GM23338 (cell line): Measurements from ENCODE around the gene MEOX1. TPM values are rescaled to one million over a fixed set of nuclear protein-coding genes. Genes with fewer than 3 reads are reported as not detected.

Experiments used
- ATAC-seq: fragments of 200-7000 bp; cut with Tn5 transposase; 3 replicates; pipeline ENCODE4 v1.9.1; 2020
- DNase-seq: peaks from one replicate; pipeline ENCODE4 v3.0.0-alpha.2; 2015; ENCODE audit warnings: low spot score
- H2AFZ ChIP-seq: fragments of 200-600 bp; sonication (generic); 2 replicates; pipeline ENCODE4 v1.8.0; 2016; ENCODE audit warnings: antibody characterized with exemption, mild to moderate bottlenecking, moderate library complexity
- H3F3A ChIP-seq: fragments of 200-600 bp; sonication (generic); replicated peaks from 2 replicates; pipeline ENCODE4 v1.8.0; 2017; ENCODE audit warnings: antibody characterized with exemption, mixed run types, low read depth
- H3K27ac ChIP-seq: fragments of 200-600 bp; sonication (generic); 2 replicates; pipeline ENCODE4 v1.6.1; 2016; ENCODE audit warnings: low read depth
- H3K27me3 ChIP-seq: fragments of 200-600 bp; sonication (generic); 2 replicates; pipeline ENCODE4 v1.8.0; 2016; ENCODE audit warnings: mild to moderate bottlenecking, mixed run types, moderate library complexity; ENCODE audit not compliant: insufficient read depth
- H3K36me3 ChIP-seq: fragments of 200-600 bp; sonication (generic); 2 replicates; pipeline ENCODE4 v1.8.0; 2016; ENCODE audit warnings: mild to moderate bottlenecking; ENCODE audit not compliant: insufficient read depth
- H3K4me1 ChIP-seq: fragments of 200-600 bp; sonication (generic); 2 replicates; pipeline ENCODE4 v1.8.0; 2016; ENCODE audit warnings: mild to moderate bottlenecking, moderate library complexity; ENCODE audit not compliant: insufficient read depth
- H3K4me2 ChIP-seq: fragments of 200-600 bp; sonication (generic); 2 replicates; pipeline ENCODE4 v1.7.1; 2017; ENCODE audit warnings: mixed run types
- H3K4me3 ChIP-seq: fragments of 200-600 bp; sonication (generic); 2 replicates; pipeline ENCODE4 v1.6.1; 2016; ENCODE audit warnings: mixed run types
- H3K79me2 ChIP-seq: fragments of 200-600 bp; sonication (generic); replicated peaks from 2 replicates; pipeline ENCODE4 v1.8.0; 2017; ENCODE audit warnings: mild to moderate bottlenecking; ENCODE audit not compliant: insufficient read depth
- H3K9me2 ChIP-seq: fragments of 200-600 bp; sonication (generic); 2 replicates; pipeline ENCODE4 v1.8.0; 2017; ENCODE audit not compliant: insufficient read depth
- H4K20me1 ChIP-seq: fragments of 200-600 bp; sonication (generic); replicated peaks from 2 replicates; pipeline ENCODE4 v1.8.0; 2017; ENCODE audit warnings: mild to moderate bottlenecking; ENCODE audit not compliant: insufficient read depth
- H3K27ac Mint-ChIP-seq: 2 replicates; pipeline ENCODE4 v1.8.0; 2020; ENCODE audit warnings: inconsistent platforms, mild to moderate bottlenecking, moderate library complexity, mixed read lengths
- H3K27me3 Mint-ChIP-seq: 3 replicates; pipeline ENCODE4 v1.8.0; 2022; ENCODE audit warnings: low read depth, mild to moderate bottlenecking, moderate library complexity, mixed read lengths, inconsistent platforms; ENCODE audit not compliant: insufficient read depth, poor library complexity
- H3K36me3 Mint-ChIP-seq: 3 replicates; pipeline ENCODE4 v1.8.0; 2021; ENCODE audit warnings: low read depth, mild to moderate bottlenecking, inconsistent platforms, moderate library complexity, mixed read lengths
- H3K4me1 Mint-ChIP-seq: 3 replicates; pipeline ENCODE4 v1.8.0; 2020; ENCODE audit warnings: mild to moderate bottlenecking, inconsistent platforms, mixed read lengths
- H3K4me3 Mint-ChIP-seq: 3 replicates; pipeline ENCODE4 v1.8.0; 2021; ENCODE audit warnings: moderate library complexity, mild to moderate bottlenecking, inconsistent platforms, mixed read lengths
- H3K9me3 Mint-ChIP-seq: 3 replicates; pipeline ENCODE4 v1.8.0; 2020; ENCODE audit warnings: moderate library complexity, mild to moderate bottlenecking, inconsistent platforms, mixed read lengths
- CREB1 ChIP-seq: fragments of 250-450 bp; sonication (Bioruptor Pico); IDR thresholded peaks from 2 replicates; pipeline ENCODE4 v1.5.0; 2020; ENCODE audit warnings: low read depth, mild to moderate bottlenecking, moderate library complexity
- EZH2phosphoT487 ChIP-seq: fragments of 200-600 bp; sonication (generic); IDR thresholded peaks from one replicate; pipeline ENCODE4 v1.8.1; 2018; ENCODE audit warnings: antibody characterized with exemption; ENCODE audit not compliant: unreplicated experiment
- JUNB ChIP-seq: IDR thresholded peaks from one replicate; pipeline ENCODE4 v1.6.1; 2016; ENCODE audit warnings: antibody characterized with exemption; ENCODE audit not compliant: unreplicated experiment
- NANOG ChIP-seq: IDR thresholded peaks from 2 replicates; pipeline ENCODE4 v1.6.1; 2016; ENCODE audit warnings: antibody characterized with exemption, borderline replicate concordance
- STAT1 ChIP-seq: IDR thresholded peaks from one replicate; pipeline ENCODE4 v1.6.1; 2016; ENCODE audit warnings: antibody characterized with exemption; ENCODE audit not compliant: unreplicated experiment
- ZNF114 ChIP-seq: fragments of 250-450 bp; sonication (Bioruptor Pico); IDR thresholded peaks from 2 replicates; pipeline ENCODE4 v1.5.0; 2020; ENCODE audit warnings: mild to moderate bottlenecking, moderate library complexity
- polyA plus RNA-seq: library from polyadenylated mRNA; unstranded; fragments of >200 nt; fragmentation: Nextera tagmentation; extraction: Ambion mirVana; gene quantifications from 2 replicates; pipeline ENCODE4 v1.2.1, GENCODE V29; 2016
- total RNA-seq: library from RNA; depleted of rRNA; stranded (reverse); fragments of >200 nt; shearing (Covaris generic); gene quantifications from 2 replicates; pipeline ENCODE4 v1.2.3, GENCODE V29; 2014
- TF ChIP-seq, protein P1 (sequence below): IDR thresholded peaks from 2 replicates; pipeline ENCODE4 v1.6.1; 2016; ENCODE audit warnings: antibody characterized with exemption
- TF ChIP-seq, protein P2 (sequence below): fragments of 250-450 bp; sonication (Bioruptor Pico); IDR thresholded peaks from 2 replicates; pipeline ENCODE4 v1.5.0; 2020; ENCODE audit warnings: mild to moderate bottlenecking, moderate library complexity

Gene MEOX1
- total and polyA plus RNA-seq, 2 experiments from 2014 or later: not detected

GRCh38 chr17:43710101-43710500 is 48.4 kb upstream of the MEOX1 start:
- H3K4me1 ChIP-seq: peaks cover 6% of the 10 kb centered on the region; the same call in 1 of the 2 replicates
- no peak for TF ChIP-seq NANOG
- TF ChIP-seq, protein P1, sequence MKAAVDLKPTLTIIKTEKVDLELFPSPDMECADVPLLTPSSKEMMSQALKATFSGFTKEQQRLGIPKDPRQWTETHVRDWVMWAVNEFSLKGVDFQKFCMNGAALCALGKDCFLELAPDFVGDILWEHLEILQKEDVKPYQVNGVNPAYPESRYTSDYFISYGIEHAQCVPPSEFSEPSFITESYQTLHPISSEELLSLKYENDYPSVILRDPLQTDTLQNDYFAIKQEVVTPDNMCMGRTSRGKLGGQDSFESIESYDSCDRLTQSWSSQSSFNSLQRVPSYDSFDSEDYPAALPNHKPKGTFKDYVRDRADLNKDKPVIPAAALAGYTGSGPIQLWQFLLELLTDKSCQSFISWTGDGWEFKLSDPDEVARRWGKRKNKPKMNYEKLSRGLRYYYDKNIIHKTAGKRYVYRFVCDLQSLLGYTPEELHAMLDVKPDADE: no peak
- no peak for TF ChIP-seq JUNB
- TF ChIP-seq, protein P2, sequence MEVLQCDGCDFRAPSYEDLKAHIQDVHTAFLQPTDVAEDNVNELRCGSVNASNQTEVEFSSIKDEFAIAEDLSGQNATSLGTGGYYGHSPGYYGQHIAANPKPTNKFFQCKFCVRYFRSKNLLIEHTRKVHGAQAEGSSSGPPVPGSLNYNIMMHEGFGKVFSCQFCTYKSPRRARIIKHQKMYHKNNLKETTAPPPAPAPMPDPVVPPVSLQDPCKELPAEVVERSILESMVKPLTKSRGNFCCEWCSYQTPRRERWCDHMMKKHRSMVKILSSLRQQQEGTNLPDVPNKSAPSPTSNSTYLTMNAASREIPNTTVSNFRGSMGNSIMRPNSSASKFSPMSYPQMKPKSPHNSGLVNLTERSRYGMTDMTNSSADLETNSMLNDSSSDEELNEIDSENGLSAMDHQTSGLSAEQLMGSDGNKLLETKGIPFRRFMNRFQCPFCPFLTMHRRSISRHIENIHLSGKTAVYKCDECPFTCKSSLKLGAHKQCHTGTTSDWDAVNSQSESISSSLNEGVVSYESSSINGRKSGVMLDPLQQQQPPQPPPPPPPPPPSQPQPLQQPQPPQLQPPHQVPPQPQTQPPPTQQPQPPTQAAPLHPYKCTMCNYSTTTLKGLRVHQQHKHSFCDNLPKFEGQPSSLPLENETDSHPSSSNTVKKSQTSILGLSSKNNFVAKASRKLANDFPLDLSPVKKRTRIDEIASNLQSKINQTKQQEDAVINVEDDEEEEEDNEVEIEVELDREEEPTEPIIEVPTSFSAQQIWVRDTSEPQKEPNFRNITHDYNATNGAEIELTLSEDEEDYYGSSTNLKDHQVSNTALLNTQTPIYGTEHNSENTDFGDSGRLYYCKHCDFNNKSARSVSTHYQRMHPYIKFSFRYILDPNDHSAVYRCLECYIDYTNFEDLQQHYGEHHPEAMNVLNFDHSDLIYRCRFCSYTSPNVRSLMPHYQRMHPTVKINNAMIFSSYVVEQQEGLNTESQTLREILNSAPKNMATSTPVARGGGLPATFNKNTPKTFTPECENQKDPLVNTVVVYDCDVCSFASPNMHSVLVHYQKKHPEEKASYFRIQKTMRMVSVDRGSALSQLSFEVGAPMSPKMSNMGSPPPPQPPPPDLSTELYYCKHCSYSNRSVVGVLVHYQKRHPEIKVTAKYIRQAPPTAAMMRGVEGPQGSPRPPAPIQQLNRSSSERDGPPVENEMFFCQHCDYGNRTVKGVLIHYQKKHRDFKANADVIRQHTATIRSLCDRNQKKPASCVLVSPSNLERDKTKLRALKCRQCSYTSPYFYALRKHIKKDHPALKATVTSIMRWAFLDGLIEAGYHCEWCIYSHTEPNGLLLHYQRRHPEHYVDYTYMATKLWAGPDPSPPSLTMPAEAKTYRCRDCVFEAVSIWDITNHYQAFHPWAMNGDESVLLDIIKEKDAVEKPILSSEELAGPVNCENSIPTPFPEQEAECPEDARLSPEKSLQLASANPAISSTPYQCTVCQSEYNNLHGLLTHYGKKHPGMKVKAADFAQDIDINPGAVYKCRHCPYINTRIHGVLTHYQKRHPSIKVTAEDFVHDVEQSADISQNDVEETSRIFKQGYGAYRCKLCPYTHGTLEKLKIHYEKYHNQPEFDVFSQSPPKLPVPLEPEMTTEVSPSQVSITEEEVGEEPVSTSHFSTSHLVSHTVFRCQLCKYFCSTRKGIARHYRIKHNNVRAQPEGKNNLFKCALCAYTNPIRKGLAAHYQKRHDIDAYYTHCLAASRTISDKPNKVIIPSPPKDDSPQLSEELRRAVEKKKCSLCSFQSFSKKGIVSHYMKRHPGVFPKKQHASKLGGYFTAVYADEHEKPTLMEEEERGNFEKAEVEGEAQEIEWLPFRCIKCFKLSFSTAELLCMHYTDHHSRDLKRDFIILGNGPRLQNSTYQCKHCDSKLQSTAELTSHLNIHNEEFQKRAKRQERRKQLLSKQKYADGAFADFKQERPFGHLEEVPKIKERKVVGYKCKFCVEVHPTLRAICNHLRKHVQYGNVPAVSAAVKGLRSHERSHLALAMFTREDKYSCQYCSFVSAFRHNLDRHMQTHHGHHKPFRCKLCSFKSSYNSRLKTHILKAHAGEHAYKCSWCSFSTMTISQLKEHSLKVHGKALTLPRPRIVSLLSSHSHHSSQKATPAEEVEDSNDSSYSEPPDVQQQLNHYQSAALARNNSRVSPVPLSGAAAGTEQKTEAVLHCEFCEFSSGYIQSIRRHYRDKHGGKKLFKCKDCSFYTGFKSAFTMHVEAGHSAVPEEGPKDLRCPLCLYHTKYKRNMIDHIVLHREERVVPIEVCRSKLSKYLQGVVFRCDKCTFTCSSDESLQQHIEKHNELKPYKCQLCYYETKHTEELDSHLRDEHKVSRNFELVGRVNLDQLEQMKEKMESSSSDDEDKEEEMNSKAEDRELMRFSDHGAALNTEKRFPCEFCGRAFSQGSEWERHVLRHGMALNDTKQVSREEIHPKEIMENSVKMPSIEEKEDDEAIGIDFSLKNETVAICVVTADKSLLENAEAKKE: no peak
- TF ChIP-seq STAT1: no peak
- no peak for TF ChIP-seq ZNF114 (CRISPR knock-in tag)
- TF ChIP-seq CREB1 (CRISPR knock-in tag): no peak
- no peak for TF ChIP-seq EZH2phosphoT487
- H3K4me1 Mint-ChIP-seq: peaks cover 12% of the 10 kb centered on the region
- H3K79me2 ChIP-seq: no peaks in the 10 kb centered on the region
- H3K36me3 Mint-ChIP-seq: no peaks in the 10 kb centered on the region; the same call in 2 of the 3 replicates
- no peak overlapping the region for H3K27ac Mint-ChIP-seq
- no peaks in the 10 kb centered on the region for H4K20me1 ChIP-seq
- no peaks in the 10 kb centered on the region for H3F3A ChIP-seq
- no peaks in the 10 kb centered on the region for H3K9me3 Mint-ChIP-seq
- ATAC-seq (no peak), DNase-seq (no peak)
- no peak overlapping the region for H3K4me3 ChIP-seq
- no peak overlapping the region for H3K4me3 Mint-ChIP-seq
- H3K27me3 Mint-ChIP-seq: peaks cover 37% of the 10 kb centered on the region
- no peaks in the 10 kb centered on the region for H3K9me2 ChIP-seq
- H3K27me3 ChIP-seq: peaks cover 33% of the 10 kb centered on the region
- no peak overlapping the region for H3K27ac ChIP-seq
- H3K4me2 ChIP-seq: no peak overlapping the region
- H3K36me3 ChIP-seq: no peaks in the 10 kb centered on the region
- H2AFZ ChIP-seq: no peak overlapping the region
